ENCODE data around the gene C8A. TPM values are rescaled to one million over a fixed set of nuclear protein-coding genes. Genes with fewer than 3 reads are reported as not detected.

The C8A gene
- total RNA-seq, 1 donor from 2014 or later, result not detected

- no peak for DNase-seq (ENCODE audit: low read depth)
These were observed 69.5 kb downstream of the C8A start for GRCh38 chr1:56924116-56924515.

GRCh38 chr1:56925193-56925592 lies 70.6 kb downstream of the C8A start:
- no peak for DNase-seq (ENCODE audit: low read depth)

GRCh38 chr1:56927171-56927570 lies 72.6 kb downstream of the C8A start:
- DNase-seq (ENCODE audit: low read depth), result no peak

- DNase-seq (ENCODE audit: low read depth), result no peak
These were observed 73.4 kb downstream of the C8A start for GRCh38 chr1:56927986-56928385.

GRCh38 chr1:56929492-56929891 lies 74.9 kb downstream of the C8A start:
- DNase-seq (ENCODE audit: low read depth), result no peak

- DNase-seq (ENCODE audit: low read depth), result no peak
These were observed 76.6 kb downstream of the C8A start for GRCh38 chr1:56931211-56931610.

GRCh38 chr1:56931686-56932085 lies 77.1 kb downstream of the C8A start:
- DNase-seq (ENCODE audit: low read depth), result no peak

GRCh38 chr1:56933161-56933560 lies 78.6 kb downstream of the C8A start:
- no peak for DNase-seq (ENCODE audit: low read depth)

- no peak for DNase-seq (ENCODE audit: low read depth)
These were observed 79.0 kb downstream of the C8A start for GRCh38 chr1:56933606-56934005.

- DNase-seq (ENCODE audit: low read depth), result no peak
These were observed 79.9 kb downstream of the C8A start for GRCh38 chr1:56934430-56935060.

- no peak for DNase-seq (ENCODE audit: low read depth)
These were observed 84.0 kb downstream of the C8A start for GRCh38 chr1:56938646-56939045.

GRCh38 chr1:56939209-56939608 lies 84.6 kb downstream of the C8A start:
- no peak for DNase-seq (ENCODE audit: low read depth)

GRCh38 chr1:56940039-56940438 lies 85.4 kb downstream of the C8A start:
- no peak for DNase-seq (ENCODE audit: low read depth)

- DNase-seq (ENCODE audit: low read depth), result no peak
These were observed 93.9 kb downstream of the C8A start for GRCh38 chr1:56948403-56949023.

GRCh38 chr1:56952501-56952900 lies 97.9 kb downstream of the C8A start:
- no peak for DNase-seq (ENCODE audit: low read depth)

- no peak for DNase-seq (ENCODE audit: low read depth)
These were observed 98.8 kb downstream of the C8A start for GRCh38 chr1:56953386-56953785.

GRCh38 chr1:56954664-56955063 lies 100.1 kb downstream of the C8A start:
- DNase-seq (ENCODE audit: low read depth), result no peak

- DNase-seq (ENCODE audit: low read depth), result no peak
These were observed 103.3 kb downstream of the C8A start for GRCh38 chr1:56957931-56958330.

- DNase-seq (ENCODE audit: low read depth), result no peak
These were observed 103.9 kb downstream of the C8A start for GRCh38 chr1:56958526-56958925.

- no peak for DNase-seq (ENCODE audit: low read depth)
These were observed 106.8 kb downstream of the C8A start for GRCh38 chr1:56961426-56961825.

- no peak for DNase-seq (ENCODE audit: low read depth)
These were observed 109.1 kb downstream of the C8A start for GRCh38 chr1:56963667-56964066.

- no peak for DNase-seq (ENCODE audit: low read depth)
These were observed 109.9 kb downstream of the C8A start for GRCh38 chr1:56964349-56965017.

GRCh38 chr1:56965191-56965590 lies 110.6 kb downstream of the C8A start:
- DNase-seq (ENCODE audit: low read depth), result no peak
